Endothelial cell of umbilical vein (primary cell): ENCODE measurements around the gene CTBP2. TPM values are rescaled to one million over a fixed set of nuclear protein-coding genes. Genes with fewer than 3 reads are reported as not detected.

Experiments used
- BruUV-seq: library from RNA; stranded (reverse); fragments of 400-500 nt; replicated peaks from 2 replicates; lab custom pipeline; 2021; lab: Mats Ljungman, UMichigan
- CTCF ChIA-PET: fragments of 300-600, 350-600 bp; sonication (Branson Sonifier 250); formaldehyde crosslinking; loops from one replicate; lab custom pipeline; 2021; ENCODE audit warnings: antibody characterized with exemption, inconsistent platforms; lab: Charles Lee
- POLR2A ChIA-PET: fragments of 300-600, 350-600 bp; sonication (Branson Sonifier 250); formaldehyde crosslinking; loops from one replicate; lab custom pipeline; 2021; ENCODE audit warnings: antibody characterized with exemption, inconsistent platforms; lab: Charles Lee
- DNase-seq: peaks from one replicate; pipeline ENCODE4 v3.0.0-alpha.2; 2011; ENCODE audit warnings: low read depth, low spot score
- FAIRE-seq: peaks from 2 replicates; lab custom pipeline; 2011; peaks lifted over from hg19 to GRCh38; lab: Jason Lieb, UNC
- H2AFZ ChIP-seq: 2 replicates; pipeline ENCODE4 v1.6.0; 2012; ENCODE audit warnings: low read depth, low read length, control low read depth, inconsistent platforms
- H3K27ac ChIP-seq: 2 replicates; pipeline ENCODE4 v1.5.1; 2011; ENCODE audit warnings: low read depth, mild to moderate bottlenecking, control low read depth, low read length, moderate library complexity; ENCODE audit not compliant: insufficient read depth
- H3K27me3 ChIP-seq, 2 experiments: 2 replicates each; pipeline versions ENCODE4 v1.6.0 to v1.6.1; 2011; ENCODE audit warnings: low read length in 2 of 2, mixed read lengths in 1 of 2; ENCODE audit not compliant: control insufficient read depth in 2 of 2, insufficient read depth in 2 of 2
- H3K36me3 ChIP-seq, 2 experiments: 2 replicates in 1 of 2; 3 replicates in 1 of 2; pipeline ENCODE4 v1.5.1; 2011; ENCODE audit warnings: low read length in 2 of 2, mild to moderate bottlenecking in 1 of 2, moderate library complexity in 1 of 2; ENCODE audit not compliant: control insufficient read depth in 2 of 2, insufficient read depth in 2 of 2; ENCODE audit errors: extremely low read depth in 1 of 2
- H3K4me1 ChIP-seq: 3 replicates; pipeline ENCODE4 v1.5.1; 2011; ENCODE audit warnings: mild to moderate bottlenecking, low read length; ENCODE audit not compliant: control insufficient read depth, insufficient read depth; ENCODE audit errors: extremely low read depth
- H3K4me2 ChIP-seq: 2 replicates; pipeline ENCODE4 v1.6.1; 2011; ENCODE audit warnings: low read length, control low read depth, mixed read lengths; ENCODE audit not compliant: insufficient read depth
- H3K4me3 ChIP-seq, 3 experiments: fragments of 200-600 bp in 1 of 3; sonication (generic), shearing (Covaris generic) in 1 of 3; replicated peaks in 1 of 3; 2 replicates each; pipeline ENCODE4 v1.5.1; 2011 to 2016; ENCODE audit warnings: control low read depth in 3 of 3, low read length in 3 of 3, mild to moderate bottlenecking in 2 of 3, inconsistent platforms in 1 of 3, low read depth in 1 of 3, moderate library complexity in 1 of 3; ENCODE audit not compliant: insufficient read depth in 1 of 3
- H3K79me2 ChIP-seq: 2 replicates; pipeline ENCODE4 v1.6.0; 2012; ENCODE audit warnings: low read length, inconsistent platforms; ENCODE audit not compliant: control insufficient read depth, insufficient read depth
- H3K9ac ChIP-seq: replicated peaks from 2 replicates; pipeline ENCODE3; 2011; ENCODE audit warnings: low read length, control low read depth; ENCODE audit not compliant: insufficient read depth; ENCODE audit errors: extremely low read depth
- H3K9me1 ChIP-seq: replicated peaks from 3 replicates; pipeline ENCODE4 v1.6.0; 2011; ENCODE audit warnings: mild to moderate bottlenecking, low read length; ENCODE audit not compliant: control insufficient read depth, insufficient read depth; ENCODE audit errors: extremely low read depth
- H3K9me3 ChIP-seq: replicated peaks from 2 replicates; pipeline ENCODE4 v1.5.1; 2012; ENCODE audit warnings: low read length, inconsistent platforms; ENCODE audit not compliant: control insufficient read depth, insufficient read depth
- H4K20me1 ChIP-seq: replicated peaks from 2 replicates; pipeline ENCODE3; 2011; ENCODE audit warnings: mild to moderate bottlenecking, low read length; ENCODE audit not compliant: control insufficient read depth, insufficient read depth; ENCODE audit errors: extremely low read depth
- CTCF ChIP-seq, 2 donors: IDR thresholded peaks; 1 replicate in 1 of 2; 2 replicates in 1 of 2; pipeline ENCODE4 v1.5.1; 2011; ENCODE audit warnings: low read length in 2 of 2, mild to moderate bottlenecking in 2 of 2, moderate library complexity in 2 of 2, control low read depth in 1 of 2, inconsistent platforms in 1 of 2, low read depth in 1 of 2; ENCODE audit not compliant: insufficient read depth in 1 of 2; ENCODE audit errors: extremely low read depth in 1 of 2
- EZH2 ChIP-seq: IDR thresholded peaks from 2 replicates; pipeline ENCODE4 v1.6.1; 2012; ENCODE audit warnings: borderline replicate concordance, low read depth, mild to moderate bottlenecking, moderate library complexity, low read length, inconsistent platforms; ENCODE audit not compliant: severe bottlenecking
- FOS ChIP-seq: IDR thresholded peaks from 2 replicates; pipeline ENCODE4 v1.6.1; 2011; ENCODE audit warnings: mild to moderate bottlenecking, low read length, moderate library complexity, borderline replicate concordance; ENCODE audit not compliant: insufficient read depth
- GATA2 ChIP-seq: IDR thresholded peaks from 2 replicates; pipeline ENCODE4 v1.7.0; 2011; ENCODE audit warnings: low read depth, mild to moderate bottlenecking, moderate library complexity, mixed read lengths, low read length; ENCODE audit not compliant: insufficient read length, insufficient read depth
- JUN ChIP-seq: IDR thresholded peaks from 2 replicates; pipeline ENCODE4 v1.6.1; 2011; ENCODE audit warnings: borderline replicate concordance, low read depth; ENCODE audit not compliant: insufficient read length, insufficient read depth
- MAX ChIP-seq: IDR thresholded peaks from 2 replicates; pipeline ENCODE4 v1.6.1; 2011; ENCODE audit not compliant: insufficient read depth, insufficient read length
- MYC ChIP-seq: IDR thresholded peaks from one replicate; pipeline ENCODE4 v1.6.1; 2011; ENCODE audit warnings: mild to moderate bottlenecking, low read depth, low read length
- POLR2A ChIP-seq: IDR thresholded peaks from 2 replicates; pipeline ENCODE4 v1.6.1; 2012; ENCODE audit warnings: low read depth, mild to moderate bottlenecking, control low read depth, low read length
- POLR2AphosphoS5 ChIP-seq: IDR thresholded peaks from 2 replicates; pipeline ENCODE4 v1.6.1; 2012; ENCODE audit warnings: low read depth, mild to moderate bottlenecking, control low read depth, low read length, moderate library complexity; ENCODE audit not compliant: insufficient read depth
- dilution Hi-C: fragments of 300-500 bp; cut with MboI; formaldehyde crosslinking; loops from one replicate; pipeline ENCODE4 v1.15.0; 2019; ENCODE audit warnings: low sequenced_read_pairs; ENCODE audit not compliant: extremely low pct_ligation_motif_present
- intact Hi-C: fragments of 100-400 bp; cut with micrococcal nuclease; formaldehyde crosslinking; loops from one replicate; pipeline ENCODE4 v1.10.0; 2022
- polyA plus RNA-seq, 4 experiments: library from polyadenylated mRNA; depleted of rRNA in 3 of 4; stranded (reverse) in 3 of 4; unstranded in 1 of 4; fragments of >200 nt; gene quantifications; 2 replicates each; pipeline versions ENCODE4 v1.2.1 to v1.2.3, GENCODE V29; 2011 to 2012; ENCODE audit warnings: missing spikeins in 1 of 4
- total RNA-seq: library from RNA; stranded (reverse); gene quantifications from 2 replicates; pipeline ENCODE4 v1.2.3, GENCODE V29; 2021

The CTBP2 gene
- total and polyA plus RNA-seq, 2 donors (not counting 3 experiments of a cell fraction or from before 2014, with no cell fraction given) = 118 to 128 TPM

- peaks cover 9 to 75% of the 10 kb centered on the region in 2 experiments for H3K36me3 ChIP-seq
Measured at GRCh38 chr10:125002047-125002422, 158.3 kb downstream of the CTBP2 start.

More at GRCh38 chr10:125002047-125002422, 158.3 kb downstream of the CTBP2 start:
- dilution Hi-C loops = no loop called here
- no peak overlapping the region for H3K27ac ChIP-seq
- H3K79me2 ChIP-seq = peaks cover 18% of the 10 kb centered on the region
- CTCF ChIA-PET = interaction anchor here (1.2 to 2.8 kb wide), 2 partner anchors 9 to 59 kb away, joined by 3 to 18 read pairs; no protein-coding TSS in a partner anchor
- no peak for DNase-seq
- no peaks in the 10 kb centered on the region for H3K27me3 ChIP-seq
- no TSS peak for BruUV-seq
- no peaks in the 10 kb centered on the region for H3K4me1 ChIP-seq
- POLR2A ChIA-PET = no interaction called here
- no peak overlapping the region for H3K4me2 ChIP-seq
- intact Hi-C loops = no loop called here
- no peaks in the 10 kb centered on the region for H4K20me1 ChIP-seq
- H3K4me3 ChIP-seq = no peak overlapping the region
- no peak for TF ChIP-seq MAX
- TF ChIP-seq EZH2 = no peak
- no peak for TF ChIP-seq POLR2AphosphoS5
- TF ChIP-seq CTCF (IDR thresholded peaks at IDR 0.05; ENCODE audit: extremely low read depth in 1 of 2, insufficient read depth in 1 of 2, low read depth in 1 of 2, low read length in 2 of 2) = no peak
- no peak for TF ChIP-seq GATA2
- no peak for TF ChIP-seq FOS
- no peak for TF ChIP-seq POLR2A
- TF ChIP-seq JUN = no peak
- no peak for TF ChIP-seq MYC
- FAIRE-seq = no peak
- H3K9me1 ChIP-seq = no peaks in the 10 kb centered on the region
- H3K9ac ChIP-seq = no peak overlapping the region
- no peaks in the 10 kb centered on the region for H3K9me3 ChIP-seq
- no peak overlapping the region for H2AFZ ChIP-seq
